Liver (tissue), 9 donors: ENCODE results near the gene TMEM79. TPM values are rescaled to one million over a fixed set of nuclear protein-coding genes. Genes with fewer than 3 reads are reported as not detected.

Source experiments
- DNase-seq: peaks from one replicate; pipeline ENCODE4 v3.0.0-alpha.2; 2017; ENCODE audit warnings: low spot score
- H3K27ac ChIP-seq, 2 donors: one replicate each; pipeline ENCODE4 v1.7.0; 2013; ENCODE audit warnings: inconsistent platforms in 2 of 2, low read length in 2 of 2, control low read depth in 1 of 2, low read depth in 1 of 2, mild to moderate bottlenecking in 1 of 2
- H3K27me3 ChIP-seq, 4 donors: one replicate each; pipeline versions ENCODE4 v1.6.1 to v1.7.0; 2013; ENCODE audit warnings: low read length in 3 of 4, inconsistent platforms in 1 of 4, mild to moderate bottlenecking in 1 of 4, moderate library complexity in 1 of 4; ENCODE audit not compliant: control insufficient read depth in 4 of 4, insufficient read depth in 4 of 4
- H3K36me3 ChIP-seq, 4 donors: one replicate each; pipeline versions ENCODE4 v1.6.1 to v1.7.0; 2013; ENCODE audit warnings: low read length in 3 of 4, mild to moderate bottlenecking in 3 of 4, low read depth in 1 of 4, moderate library complexity in 1 of 4; ENCODE audit not compliant: control insufficient read depth in 4 of 4, insufficient read depth in 3 of 4
- H3K4me1 ChIP-seq, 4 donors: one replicate each; pipeline versions ENCODE4 v1.6.1 to v1.7.0; 2013; ENCODE audit warnings: low read length in 3 of 4, mild to moderate bottlenecking in 3 of 4, moderate library complexity in 1 of 4; ENCODE audit not compliant: control insufficient read depth in 4 of 4, insufficient read depth in 4 of 4
- H3K4me3 ChIP-seq, 3 donors: one replicate each; pipeline versions ENCODE4 v1.6.1 to v1.7.0; 2013; ENCODE audit warnings: low read length in 3 of 3, control low read depth in 1 of 3, low read depth in 1 of 3, mild to moderate bottlenecking in 1 of 3
- H3K9ac ChIP-seq, 2 donors: one replicate each; pipeline ENCODE4 v1.7.0; 2013; ENCODE audit warnings: low read length in 2 of 2, mild to moderate bottlenecking in 2 of 2, moderate library complexity in 2 of 2, control low read depth in 1 of 2, low read depth in 1 of 2
- H3K9me3 ChIP-seq, 4 donors: one replicate each; pipeline versions ENCODE4 v1.6.1 to v1.7.0; 2013; ENCODE audit warnings: low read length in 3 of 4; ENCODE audit not compliant: control insufficient read depth in 4 of 4
- ATF3 ChIP-seq: IDR thresholded peaks from 2 replicates; pipeline ENCODE4 v1.6.1; 2016; ENCODE audit warnings: antibody characterized with exemption
- CTCF ChIP-seq: fragments of 150-350 bp; IDR thresholded peaks from 2 replicates; pipeline ENCODE4 v1.5.1; 2017; ENCODE audit warnings: improper control_type of control experiment, low read depth, low read length; ENCODE audit not compliant: missing input control
- EGR1 ChIP-seq, 2 donors: IDR thresholded peaks; 2 replicates each; pipeline ENCODE4 v1.6.1; 2016 to 2018; ENCODE audit warnings: antibody characterized with exemption in 2 of 2, low read depth in 2 of 2
- FOXA1 ChIP-seq: IDR thresholded peaks from 2 replicates; pipeline ENCODE4 v1.6.1; 2016; ENCODE audit warnings: antibody characterized with exemption
- FOXA2 ChIP-seq: IDR thresholded peaks from 2 replicates; pipeline ENCODE4 v1.6.1; 2016; ENCODE audit warnings: antibody characterized with exemption
- GABPA ChIP-seq, 2 donors: IDR thresholded peaks in 1 of 2; conservative IDR thresholded peaks in 1 of 2; 2 replicates each; pipeline ENCODE4 v1.6.1; 2016; ENCODE audit warnings: antibody characterized with exemption in 2 of 2, mild to moderate bottlenecking in 1 of 2, moderate library complexity in 1 of 2
- HNF4G ChIP-seq: IDR thresholded peaks from 2 replicates; pipeline ENCODE4 v1.6.1; 2016; ENCODE audit warnings: antibody characterized with exemption
- JUND ChIP-seq, 2 donors: IDR thresholded peaks; 2 replicates each; pipeline ENCODE4 v1.6.1; 2016; ENCODE audit warnings: antibody characterized with exemption in 2 of 2
- MAX ChIP-seq: IDR thresholded peaks from 2 replicates; pipeline ENCODE4 v1.6.1; 2016; ENCODE audit warnings: antibody characterized with exemption
- NR2F2 ChIP-seq: IDR thresholded peaks from 2 replicates; pipeline ENCODE4 v1.6.1; 2016; ENCODE audit warnings: antibody characterized with exemption
- RAD21 ChIP-seq, 2 donors: IDR thresholded peaks; 2 replicates each; pipeline ENCODE4 v1.6.1; 2016; ENCODE audit warnings: antibody characterized with exemption in 2 of 2, mild to moderate bottlenecking in 2 of 2
- REST ChIP-seq: IDR thresholded peaks from 2 replicates; pipeline ENCODE4 v1.6.1; 2016; ENCODE audit warnings: antibody characterized with exemption, mild to moderate bottlenecking
- RXRA ChIP-seq, 2 donors: IDR thresholded peaks; 2 replicates each; pipeline ENCODE4 v1.6.1; 2017 to 2018; ENCODE audit warnings: antibody characterized with exemption in 2 of 2, mild to moderate bottlenecking in 1 of 2
- SP1 ChIP-seq: IDR thresholded peaks from 2 replicates; pipeline ENCODE4 v1.6.1; 2018; ENCODE audit warnings: antibody characterized with exemption, mild to moderate bottlenecking
- YY1 ChIP-seq: IDR thresholded peaks from 2 replicates; pipeline ENCODE4 v1.6.1; 2016; ENCODE audit warnings: antibody characterized with exemption, mild to moderate bottlenecking
- WGBS: extraction: QIAGEN DNeasy Blood & Tissue Kit; methylation state at CpG from one replicate; pipeline ENCODE4 v1.1.7; 2013; 5-methylcytosine and 5-hydroxymethylcytosine counted together
- polyA plus RNA-seq, 2 donors: library from polyadenylated mRNA; stranded (reverse) in 1 of 2; unstranded in 1 of 2; fragments of 200-250 nt in 1 of 2; fragments of >200 nt in 1 of 2; fragmentation: Nextera tagmentation in 1 of 2; extraction: Ambion mirVana in 1 of 2; gene quantifications; one replicate each; pipeline versions ENCODE4 v1.2.1 to v1.2.3, GENCODE V29; 2013 to 2015
- total RNA-seq, 2 donors: library from RNA; depleted of rRNA; stranded (reverse); fragments of >200 nt; gene quantifications; one replicate each; pipeline ENCODE4 v1.2.3, GENCODE V29; 2014
- donor health status: healthy.
- donor health status: healthy.
- donor health status: healthy.
- donor health status: healthy.
- donor health status: healthy.

The TMEM79 gene
- total and polyA plus RNA-seq, 4 donors, result 1.2 to 2.2 (median 1.6) TPM

GRCh38 chr1:156251527-156251926 is 32.6 kb upstream of the TMEM79 start:
- Histone ChIP-seq H3K27ac (no peak overlapping the region), H3K36me3 (peaks cover 8 to 65% (median 49%) of the 10 kb centered on the region in 4 donors), H3K9me3 (no peaks in the 10 kb centered on the region), H3K27me3 (no peaks in the 10 kb centered on the region), H3K4me3 (no peak overlapping the region), H3K4me1 (peaks cover 0 to 5% (median 1%) of the 10 kb centered on the region in 4 donors), H3K9ac (no peak overlapping the region)
- 63% methylated on average over 3 of the region's 3 CpGs for WGBS
- TF ChIP-seq FOXA2 (no peak), JUND (IDR thresholded peaks at IDR 0.05) (no peak), EGR1 (IDR thresholded peaks at IDR 0.05; ENCODE audit: low read depth in 2 of 2) (no peak), MAX (no peak), RAD21 (IDR thresholded peaks at IDR 0.05) (no peak), RXRA (IDR thresholded peaks at IDR 0.05) (no peak), YY1 (no peak), NR2F2 (no peak), GABPA (IDR thresholded peaks at IDR 0.05 in 1 of 2, conservative IDR thresholded peaks at IDR 0.05 in 1 of 2) (no peak), ATF3 (no peak)
- no peak for DNase-seq

- no peak for DNase-seq
- Histone ChIP-seq H3K27me3 (no peaks in the 10 kb centered on the region), H3K9ac (no peak overlapping the region), H3K36me3 (peaks cover 8 to 83% (median 59%) of the 10 kb centered on the region in 4 donors), H3K4me3 (no peak overlapping the region), H3K9me3 (no peaks in the 10 kb centered on the region), H3K4me1 (no peaks in the 10 kb centered on the region), H3K27ac (no peak overlapping the region)
- TF ChIP-seq HNF4G (no peak), FOXA1 (no peak), ATF3 (no peak)
- 96% methylated on average over 3 of the region's 3 CpGs for WGBS
Observed at GRCh38 chr1:156253634-156254033, 30.5 kb upstream of the TMEM79 start.

GRCh38 chr1:156257711-156258110 is 26.4 kb upstream of the TMEM79 start:
- 90% methylated on average over 2 of the region's 2 CpGs for WGBS
- Histone ChIP-seq H3K27ac (no peak overlapping the region), H3K27me3 (no peaks in the 10 kb centered on the region), H3K36me3 (peaks cover 15 to 79% (median 60%) of the 10 kb centered on the region in 4 donors), H3K4me1 (peaks cover 0 to 5% (median 2%) of the 10 kb centered on the region in 4 donors), H3K9ac (no peak overlapping the region), H3K4me3 (no peak overlapping the region), H3K9me3 (no peaks in the 10 kb centered on the region)
- no peak for DNase-seq
- TF ChIP-seq MAX, result no peak
- TF ChIP-seq SP1, result no peak
- TF ChIP-seq RAD21 (IDR thresholded peaks at IDR 0.05), result no peak
- no peak for TF ChIP-seq CTCF
- no peak for TF ChIP-seq GABPA (IDR thresholded peaks at IDR 0.05 in 1 of 2, conservative IDR thresholded peaks at IDR 0.05 in 1 of 2)
- no peak for TF ChIP-seq NR2F2
- no peak for TF ChIP-seq EGR1 (IDR thresholded peaks at IDR 0.05; ENCODE audit: low read depth in 2 of 2)
- no peak for TF ChIP-seq REST
